T-helper 2 cell (primary cell): ENCODE data around the gene STARD5.

Source experiments
- DNase-seq, 5 experiments: peaks; one replicate each; pipeline versions ENCODE4 v3.0.0 to v3.0.0-alpha.2; 2012 to 2022

Gene STARD5

DNA sequence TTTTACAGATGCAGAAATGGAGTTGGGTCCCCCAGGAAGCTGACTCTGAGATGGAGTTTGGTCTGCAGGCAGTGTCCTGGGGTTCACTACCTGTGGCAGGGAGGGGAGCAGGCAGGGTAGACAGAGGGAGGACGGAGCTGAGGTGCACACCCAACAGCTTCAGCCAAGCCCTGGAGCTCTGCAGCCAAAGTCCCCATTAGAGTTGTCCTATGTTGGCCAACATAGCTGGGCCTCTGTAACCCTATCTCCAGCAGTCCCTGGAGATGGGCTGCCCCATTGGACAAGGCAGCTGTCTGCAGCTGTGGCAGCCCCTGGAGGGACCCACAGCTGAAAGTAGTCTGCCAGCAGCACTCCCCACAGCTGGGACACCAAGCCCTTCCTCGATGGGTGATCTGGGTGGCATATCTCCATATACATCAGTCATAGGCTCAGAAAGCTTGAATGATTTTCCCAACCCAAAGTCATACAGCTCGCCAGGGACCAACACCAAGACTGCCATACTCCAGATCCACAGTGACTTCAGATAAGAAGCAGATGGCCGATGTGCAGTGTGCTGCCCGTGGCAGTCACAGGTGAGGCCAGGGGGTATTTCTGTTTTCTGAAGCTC, 31.9 kb downstream of the STARD5 start:
- DNase-seq, result no peak

DNA sequence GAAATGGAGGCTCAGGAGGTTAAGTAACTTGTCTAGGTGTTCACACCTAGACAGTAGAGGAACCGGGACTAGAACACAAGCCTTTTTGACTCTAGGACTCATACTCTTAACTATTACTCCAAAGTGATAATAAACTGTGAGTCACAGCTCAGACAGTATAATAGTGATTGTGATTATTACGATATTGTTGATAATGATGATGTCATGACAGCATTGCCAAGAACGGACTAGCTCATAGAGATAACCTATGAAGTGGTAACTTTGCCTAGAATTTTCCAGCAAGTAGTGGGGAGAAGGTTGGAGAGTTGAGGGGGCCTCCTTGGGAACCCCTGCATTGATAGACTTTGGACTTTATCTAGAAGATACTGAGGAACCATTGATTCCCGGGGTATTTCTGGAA, 34.0 kb downstream of the STARD5 start:
- no peak for DNase-seq

DNA sequence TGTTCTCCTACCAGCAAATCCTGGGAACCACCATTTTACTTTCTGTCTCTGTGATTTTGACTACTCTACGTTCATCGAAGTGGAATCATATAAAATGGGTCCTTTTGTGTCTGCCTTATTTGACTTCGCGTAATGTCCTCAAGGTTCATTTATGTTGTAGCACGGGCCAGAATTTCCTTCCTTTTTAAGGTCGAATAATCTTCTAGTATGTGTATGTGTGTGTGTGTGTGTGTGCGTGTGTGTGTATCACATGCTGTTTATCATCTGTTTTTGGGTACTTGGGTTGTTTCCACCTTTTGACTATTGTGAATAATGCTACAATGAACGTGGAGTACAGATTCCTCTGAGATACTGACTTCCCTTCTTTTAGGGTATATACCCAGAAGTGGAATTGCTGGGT, 35.3 kb downstream of the STARD5 start:
- no peak for DNase-seq

GRCh38 chr15:81288040-81288439, 35.9 kb downstream of the STARD5 start:
- no peak for DNase-seq

DNA sequence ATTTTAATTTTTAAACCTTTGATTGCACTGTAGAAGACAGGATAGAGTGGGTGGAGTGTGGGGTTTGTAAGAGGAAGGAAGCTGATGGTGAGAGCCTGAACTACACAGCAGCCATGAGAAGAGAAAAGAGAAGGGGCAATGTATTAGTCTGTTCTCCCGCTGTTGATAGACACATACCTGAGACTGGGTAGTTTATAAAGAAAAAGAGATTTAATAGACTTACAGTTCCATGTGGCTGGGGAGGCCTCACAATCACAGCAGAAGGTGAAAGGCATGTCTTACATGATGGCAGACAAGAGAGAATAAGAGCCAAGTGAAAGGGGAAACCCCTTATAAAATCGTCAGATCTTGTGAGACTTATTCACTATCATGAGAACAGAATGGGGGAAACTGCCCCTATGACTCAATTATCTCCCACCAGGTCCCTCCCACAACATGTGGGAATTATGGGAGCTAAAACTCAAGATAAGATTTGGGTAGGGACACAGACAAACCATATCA, 37.3 kb downstream of the STARD5 start:
- DNase-seq, result peak in 2 of 5 experiments; percentile 44 to 64

DNA sequence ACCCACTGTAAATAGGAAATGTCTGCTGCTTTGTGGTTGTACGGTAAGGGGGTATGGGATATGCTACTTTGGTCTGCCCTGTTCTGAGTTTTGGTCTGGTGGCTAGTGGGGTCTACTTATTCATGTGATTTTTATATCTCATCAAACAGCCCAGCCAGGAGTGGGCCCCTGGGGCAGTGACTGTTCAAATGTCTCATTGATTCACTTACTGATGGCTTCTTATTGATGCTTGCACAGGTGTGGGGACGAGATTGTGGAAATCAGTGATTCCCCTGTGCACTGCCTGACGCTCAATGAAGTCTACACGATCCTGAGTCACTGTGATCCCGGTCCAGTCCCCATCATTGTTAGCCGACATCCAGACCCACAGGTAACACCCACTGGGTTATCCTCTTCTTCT, 38.5 kb downstream of the STARD5 start:
- no peak for DNase-seq

- no peak for DNase-seq
Observed at GRCh38 chr15:81284256-81285031, 39.5 kb downstream of the STARD5 start.

DNA sequence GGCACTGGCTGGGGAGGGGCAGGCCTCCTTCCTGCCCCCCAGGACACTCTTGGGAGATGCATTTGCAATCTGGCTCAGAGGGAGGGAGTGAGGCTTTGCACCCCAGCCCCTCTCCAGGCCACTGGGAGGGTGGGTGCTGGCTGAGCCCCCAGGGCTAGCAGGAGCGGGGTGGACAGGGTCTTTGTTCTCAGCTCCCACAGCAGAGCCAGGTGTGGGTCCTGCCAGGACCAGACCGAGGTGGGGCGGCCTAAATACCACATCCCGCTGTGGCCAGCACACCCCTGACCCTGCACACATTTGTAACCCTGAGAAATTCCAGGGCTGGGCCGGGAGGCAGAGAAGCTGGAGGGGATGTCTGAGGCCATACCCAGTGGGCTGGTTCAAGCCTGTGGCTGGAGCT, 41.0 kb downstream of the STARD5 start:
- DNase-seq, result no peak

DNA sequence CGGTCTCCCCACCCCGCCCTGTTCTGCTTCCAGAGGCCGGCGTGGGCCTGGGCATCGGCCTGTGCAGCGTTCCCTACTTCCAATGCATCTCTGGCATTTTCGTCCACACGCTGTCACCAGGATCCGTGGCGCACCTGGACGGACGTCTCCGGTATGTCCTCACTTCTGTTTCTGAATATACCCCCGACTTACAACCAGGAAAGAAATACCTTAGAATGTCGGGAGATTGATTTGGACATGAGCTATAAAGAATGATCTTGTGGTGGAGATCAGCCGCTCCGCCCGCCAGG, 41.4 kb downstream of the STARD5 start:
- DNase-seq, result no peak

- no peak for DNase-seq
Observed at GRCh38 chr15:81281766-81282605, 42.0 kb downstream of the STARD5 start.

GRCh38 chr15:81281456-81281735, 42.5 kb downstream of the STARD5 start:
- DNase-seq, result no peak

DNA sequence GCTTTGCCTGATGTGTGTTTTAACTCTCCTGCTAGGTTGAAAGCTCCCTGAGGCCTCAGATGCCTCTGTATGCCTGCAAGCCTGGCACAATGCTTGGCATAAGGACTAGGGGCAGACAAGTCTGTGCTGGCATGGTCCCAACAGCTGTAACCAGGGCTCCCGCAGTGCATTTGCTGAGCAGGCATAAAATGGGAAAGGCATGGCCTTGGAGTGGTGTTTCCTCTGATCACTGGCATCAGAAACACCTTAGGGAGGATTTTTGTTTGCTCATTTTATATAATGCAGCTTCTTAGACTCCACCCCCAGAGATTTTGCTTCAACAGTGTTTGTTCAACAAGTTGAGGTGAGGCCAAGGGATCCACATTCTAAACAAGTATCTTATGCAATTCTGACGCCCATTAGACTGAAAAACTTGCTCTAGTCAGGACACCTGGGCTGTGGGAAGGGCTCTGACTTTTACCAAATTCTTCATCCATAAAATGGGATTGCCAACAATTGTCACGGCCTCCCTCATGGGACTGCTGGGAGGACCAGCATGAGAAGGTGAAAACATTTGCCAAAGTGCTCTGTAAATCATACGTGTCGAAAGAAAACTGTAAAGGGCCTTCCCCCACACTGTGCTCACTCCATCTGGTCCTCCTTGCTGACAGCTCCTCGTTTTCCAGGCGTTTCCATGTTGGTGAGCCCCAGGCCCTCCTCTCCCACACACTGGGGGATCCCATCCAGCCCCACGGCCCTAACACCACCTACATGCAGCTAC, 43.1 kb downstream of the STARD5 start:
- DNase-seq, result no peak

DNA sequence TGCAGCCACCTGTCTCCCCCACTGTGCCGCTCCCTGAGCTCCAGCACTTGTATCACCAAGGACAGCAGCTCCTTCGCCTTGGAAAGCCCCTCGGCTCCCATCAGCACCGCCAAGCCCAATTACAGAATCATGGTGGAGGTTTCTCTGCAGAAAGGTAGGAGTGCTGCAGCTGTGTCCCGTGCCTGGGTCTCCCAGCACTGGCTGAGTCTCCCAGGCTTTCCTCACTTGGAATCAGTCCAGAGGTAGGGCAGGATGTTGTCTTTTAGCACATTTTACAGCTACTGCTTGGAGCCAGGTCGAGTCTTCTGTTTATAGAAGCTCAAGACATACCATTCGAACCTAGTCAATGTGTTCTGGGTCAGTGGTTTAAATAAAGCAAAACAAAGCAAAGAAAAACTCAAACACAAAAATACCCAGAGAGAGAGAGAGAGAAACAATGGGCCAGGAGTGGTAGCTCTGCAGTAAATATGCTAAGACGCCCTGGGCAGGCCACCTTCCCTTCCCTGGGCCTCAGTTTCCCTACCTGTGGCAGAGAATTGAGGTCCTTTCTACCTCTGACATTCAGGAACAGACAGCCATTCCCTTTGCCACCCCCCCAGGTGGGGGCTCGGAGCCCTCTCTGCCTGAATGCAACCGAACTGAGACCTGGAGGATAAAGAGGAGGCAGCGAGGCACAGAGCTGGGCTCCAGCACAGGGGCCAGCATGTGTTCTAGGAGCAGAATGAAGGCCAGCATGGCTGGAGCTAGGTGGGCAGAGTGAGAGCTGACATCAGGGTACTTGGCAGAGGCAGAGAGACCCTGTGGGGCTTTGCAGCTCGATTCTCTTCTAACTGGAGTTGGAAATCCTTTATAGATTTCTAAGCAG, 44.1 kb downstream of the STARD5 start:
- DNase-seq, result no peak

DNA sequence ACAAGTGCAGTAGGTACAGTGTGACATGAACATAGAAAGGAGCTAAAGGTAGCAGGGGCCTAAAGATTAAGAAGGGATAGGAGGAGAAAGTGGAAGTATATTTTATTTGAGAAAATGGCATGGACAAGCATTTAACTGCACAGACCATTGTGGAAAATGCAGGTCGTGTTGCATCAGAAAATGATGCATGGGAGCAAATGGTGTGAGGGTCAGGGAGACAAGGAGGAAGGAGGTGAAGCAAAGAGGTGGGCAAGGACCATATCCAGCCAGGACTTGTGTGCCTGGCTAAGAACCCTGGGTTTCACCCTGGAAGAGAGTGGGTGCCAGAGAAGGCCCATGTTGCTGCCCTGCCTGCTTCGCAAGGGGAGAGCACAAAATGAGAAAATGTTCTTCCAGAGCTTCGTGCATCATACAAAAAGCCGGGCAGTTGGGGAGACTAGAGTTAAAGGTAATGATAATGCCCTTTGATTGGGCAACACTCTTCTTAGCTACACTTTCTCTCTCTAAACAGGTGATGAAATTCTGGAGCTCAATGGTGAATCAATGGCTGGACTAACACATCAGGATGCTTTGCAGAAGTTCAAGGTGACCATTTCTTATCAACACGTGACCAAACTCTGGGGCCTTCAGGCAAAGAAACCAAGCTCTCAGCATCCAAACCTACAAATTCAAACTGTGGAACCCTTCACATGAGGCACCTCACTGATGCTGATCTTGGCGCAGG, 45.5 kb downstream of the STARD5 start:
- DNase-seq, result no peak

DNA sequence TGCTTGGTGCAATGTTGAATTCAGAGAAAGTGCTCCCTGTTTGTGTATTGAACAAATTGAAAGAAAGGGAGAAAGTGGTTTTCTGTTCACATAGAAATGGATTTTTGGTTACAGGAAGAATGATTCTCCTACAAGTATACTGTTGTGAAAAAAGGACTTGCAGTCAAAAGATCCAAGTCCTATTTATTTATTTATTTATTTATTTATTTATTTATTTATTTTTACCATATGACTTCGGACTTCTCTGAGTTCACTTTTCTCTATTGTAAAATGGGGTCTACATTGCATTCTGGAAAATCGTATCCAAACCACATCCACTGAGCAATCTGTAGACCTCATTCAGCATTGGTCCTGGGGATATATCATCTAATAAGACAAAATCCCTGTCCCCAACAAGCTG, 46.1 kb downstream of the STARD5 start:
- DNase-seq, result no peak

GRCh38 chr15:81276967-81277366, 47.0 kb downstream of the STARD5 start:
- no peak for DNase-seq

- no peak for DNase-seq
Observed at GRCh38 chr15:81275711-81276392, 48.1 kb downstream of the STARD5 start.

DNA sequence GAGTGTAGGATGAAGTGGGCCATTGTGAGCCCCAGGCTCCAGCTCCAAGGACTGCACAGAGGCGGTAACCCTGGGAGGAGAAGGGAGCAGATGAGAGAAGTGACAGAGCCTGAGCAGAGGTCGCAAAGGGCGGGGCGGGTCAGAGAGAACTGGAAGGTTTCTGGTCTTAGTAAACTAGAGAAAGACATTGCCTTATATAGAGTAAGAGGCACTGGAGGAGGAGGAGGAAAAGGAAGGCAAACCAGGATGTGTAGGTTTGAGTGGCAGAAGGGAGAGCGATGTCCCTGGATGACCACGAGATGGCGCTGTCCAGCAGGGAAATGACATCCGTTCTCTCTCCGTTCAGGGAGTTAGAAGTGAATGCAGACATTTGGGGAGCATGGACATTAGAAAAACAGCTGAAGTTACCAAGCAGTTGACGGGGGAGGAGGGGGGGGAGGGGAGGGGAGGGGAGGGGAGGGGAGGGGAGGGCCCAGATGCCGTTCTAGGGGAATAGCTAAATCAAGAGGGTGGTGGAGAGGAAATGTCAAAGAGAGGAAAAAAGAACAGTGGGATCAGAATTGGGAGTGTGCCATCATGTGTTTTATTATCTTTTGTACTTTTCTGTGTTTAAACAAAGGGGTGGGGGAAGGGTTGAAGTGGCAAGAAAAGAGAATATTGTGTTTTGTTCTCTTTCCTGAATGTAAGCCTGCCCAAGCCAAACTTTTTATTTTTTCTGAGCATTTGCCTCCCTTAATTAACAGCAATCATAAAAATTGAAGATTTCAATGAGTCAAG, 48.8 kb downstream of the STARD5 start:
- peak; percentile 41 to 87 (median 64) for DNase-seq

DNA sequence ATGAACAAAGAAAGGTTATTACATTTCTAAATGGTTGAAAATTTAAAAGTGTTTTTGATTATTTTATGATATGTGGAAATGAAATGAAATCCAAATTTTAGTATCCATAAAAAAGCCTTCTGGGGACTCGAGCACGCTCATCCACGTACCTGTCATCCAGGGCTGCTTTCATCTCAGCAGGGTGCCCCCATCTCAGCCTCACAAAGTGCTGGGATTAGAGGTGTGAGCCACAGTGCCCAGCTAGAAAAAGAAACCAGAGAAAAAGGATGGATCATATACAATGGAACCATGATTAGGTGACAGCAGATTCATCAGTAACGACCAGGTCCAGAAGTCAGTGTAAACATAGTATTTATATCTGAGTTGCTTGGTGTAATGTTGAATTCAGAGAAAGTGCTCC, 49.7 kb downstream of the STARD5 start:
- DNase-seq, result no peak

DNA sequence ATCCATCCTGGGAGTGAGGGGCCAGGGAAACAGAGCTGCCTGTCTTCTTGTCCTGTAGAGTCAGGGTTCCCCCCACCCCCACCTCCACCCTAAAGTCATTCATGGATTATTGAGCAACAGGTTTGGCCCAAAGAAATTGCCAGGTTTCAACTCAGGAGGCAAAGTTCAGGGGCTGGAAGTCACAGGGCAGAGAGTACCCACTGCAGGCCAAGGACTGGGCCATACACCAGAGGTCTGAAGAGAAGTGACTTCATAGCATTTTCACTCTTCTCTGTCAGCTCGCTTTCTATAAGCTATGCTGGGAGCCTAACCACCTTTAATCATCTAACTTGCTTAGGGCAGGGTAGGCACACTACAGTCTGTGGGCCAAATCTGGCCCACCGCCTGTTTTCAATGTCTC, 50.1 kb downstream of the STARD5 start:
- DNase-seq, result no peak
